ENCODE data around the gene MYO6.

The MYO6 gene

DNA sequence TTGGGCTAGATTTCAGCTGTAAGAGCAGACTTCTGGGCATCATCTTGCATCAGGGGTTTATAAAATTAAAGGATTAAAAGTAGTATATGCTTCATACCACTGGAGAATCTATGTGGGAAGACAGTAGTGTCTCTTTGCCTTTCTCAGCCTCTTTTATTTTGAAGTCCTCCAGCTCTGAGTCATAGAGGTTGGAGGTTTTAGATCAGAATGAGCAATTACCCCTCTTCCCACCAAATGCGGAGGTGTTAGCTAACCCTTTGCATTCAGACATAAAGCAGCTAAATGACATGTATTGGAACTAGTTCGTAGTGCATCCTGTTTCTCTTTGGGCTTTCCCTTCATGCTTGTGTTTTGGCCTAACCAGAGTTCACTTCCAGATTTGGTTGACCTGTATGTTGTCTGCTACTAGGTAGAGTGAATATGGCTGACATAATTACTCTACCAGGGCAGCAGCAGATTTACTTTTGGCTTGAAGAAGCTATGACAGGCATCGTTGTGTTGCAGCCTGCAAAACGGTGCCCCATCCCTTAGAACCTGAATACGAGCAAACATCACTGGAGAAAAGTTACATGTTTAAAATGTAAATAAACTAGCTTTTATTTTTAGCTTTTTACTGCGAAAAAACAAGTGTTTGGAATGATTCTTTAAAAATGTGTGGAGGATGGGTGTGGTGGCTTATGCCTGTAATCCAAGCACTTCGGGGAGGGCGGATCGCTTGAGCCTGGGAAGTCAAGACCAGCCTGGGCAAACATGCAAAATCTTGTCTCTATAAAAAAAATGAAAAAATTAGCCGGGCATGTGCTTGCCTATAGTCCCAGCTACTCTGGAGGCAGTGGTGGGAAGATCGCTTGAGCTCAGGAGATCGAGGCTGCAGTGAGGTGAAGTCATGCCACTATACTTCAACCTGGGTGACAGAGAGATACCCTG, 82.2 kb downstream of the MYO6 start:
- DNase-seq = peak; percentile 87

DNA sequence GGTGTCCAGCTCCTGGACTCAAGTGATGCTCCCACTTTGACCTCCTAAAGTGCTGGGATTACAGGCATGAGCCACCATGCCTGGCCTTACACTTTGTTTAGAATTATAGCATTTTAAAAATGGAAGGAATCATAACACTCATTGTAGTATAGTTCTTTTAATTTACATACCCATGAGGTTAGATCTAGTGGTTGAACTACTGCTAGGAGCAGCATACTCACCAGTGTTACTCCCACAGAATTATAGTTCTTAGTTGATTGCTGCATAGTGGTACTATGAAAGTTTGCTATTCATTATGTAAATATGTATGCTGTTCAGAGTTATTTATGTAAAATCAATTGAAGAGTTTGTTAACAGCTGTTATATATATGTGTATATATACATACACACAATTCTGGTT, 85.4 kb downstream of the MYO6 start:
- DNase-seq = no peak

DNA sequence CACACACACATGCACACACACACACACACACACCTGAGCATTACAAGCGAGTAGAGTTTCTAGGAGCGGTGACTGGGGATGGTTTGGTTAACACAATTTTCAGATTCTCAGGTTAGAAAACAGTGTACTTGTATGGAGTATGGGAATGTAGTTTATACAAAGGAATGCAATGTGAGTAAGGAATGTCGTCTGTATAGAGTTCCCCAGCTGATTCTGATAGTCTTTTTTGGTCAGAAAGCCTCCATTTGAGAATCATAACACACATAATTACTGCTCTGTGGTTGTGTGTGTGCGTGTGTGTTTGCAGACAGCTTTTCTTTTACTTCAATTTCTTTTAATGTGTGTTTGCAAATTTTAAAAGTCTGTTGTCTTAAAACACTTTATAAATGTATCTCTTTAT, 93.2 kb downstream of the MYO6 start:
- DNase-seq = no peak

DNA sequence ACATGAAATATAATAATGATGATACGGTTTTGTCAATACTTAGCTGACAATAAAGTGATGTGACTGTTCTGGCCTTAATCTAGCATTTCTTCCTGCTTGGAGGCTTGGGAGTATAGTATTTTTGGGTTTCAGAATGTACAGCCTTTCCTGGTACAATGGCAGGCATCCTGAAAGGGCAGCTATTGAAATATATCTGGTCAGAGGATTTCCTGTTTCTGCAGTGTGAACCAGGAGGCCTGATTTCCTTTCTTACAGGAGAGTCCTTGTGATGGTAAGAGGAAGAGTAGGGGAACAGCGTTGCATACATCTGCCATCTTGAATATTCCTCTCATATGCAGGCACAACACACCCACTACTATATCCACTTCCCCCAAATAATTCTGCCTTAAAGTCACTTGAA, 93.7 kb downstream of the MYO6 start:
- DNase-seq = no peak

DNA sequence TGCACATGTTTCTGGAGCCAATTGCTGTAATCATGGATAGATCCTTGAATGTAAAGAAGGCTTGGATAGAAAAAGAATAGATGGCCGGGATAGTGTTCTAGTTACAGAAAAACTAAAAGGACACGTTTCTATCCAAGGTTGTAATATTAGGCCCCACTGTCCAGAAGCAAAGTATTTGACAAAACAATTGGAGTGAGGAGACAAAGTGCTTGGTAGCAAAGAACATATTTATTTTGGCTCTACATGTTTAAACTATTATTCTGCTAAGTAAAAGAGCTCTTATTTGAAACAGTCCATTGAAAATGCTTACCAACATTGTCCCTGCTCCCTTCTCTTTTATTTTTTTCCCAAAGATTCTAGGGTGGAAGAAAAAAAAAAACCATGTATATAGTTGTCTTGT, 94.4 kb downstream of the MYO6 start:
- DNase-seq = no peak

DNA sequence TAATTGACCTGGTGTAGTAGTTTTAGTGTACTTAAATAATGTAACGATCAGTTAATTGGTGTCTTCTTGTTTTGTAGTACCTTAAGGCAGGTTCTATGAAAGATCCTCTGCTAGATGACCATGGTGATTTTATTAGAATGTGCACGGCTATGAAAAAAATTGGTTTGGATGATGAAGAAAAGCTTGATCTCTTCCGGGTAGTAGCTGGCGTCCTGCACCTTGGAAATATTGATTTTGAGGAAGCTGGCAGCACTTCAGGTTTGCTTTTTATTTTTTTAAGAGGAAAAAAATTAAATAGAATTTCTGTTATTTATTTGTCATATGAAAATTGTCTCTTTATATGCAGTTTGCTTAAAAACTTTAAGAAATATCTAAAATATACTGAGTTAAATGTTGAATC, 99.2 kb downstream of the MYO6 start:
- DNase-seq = no peak

DNA sequence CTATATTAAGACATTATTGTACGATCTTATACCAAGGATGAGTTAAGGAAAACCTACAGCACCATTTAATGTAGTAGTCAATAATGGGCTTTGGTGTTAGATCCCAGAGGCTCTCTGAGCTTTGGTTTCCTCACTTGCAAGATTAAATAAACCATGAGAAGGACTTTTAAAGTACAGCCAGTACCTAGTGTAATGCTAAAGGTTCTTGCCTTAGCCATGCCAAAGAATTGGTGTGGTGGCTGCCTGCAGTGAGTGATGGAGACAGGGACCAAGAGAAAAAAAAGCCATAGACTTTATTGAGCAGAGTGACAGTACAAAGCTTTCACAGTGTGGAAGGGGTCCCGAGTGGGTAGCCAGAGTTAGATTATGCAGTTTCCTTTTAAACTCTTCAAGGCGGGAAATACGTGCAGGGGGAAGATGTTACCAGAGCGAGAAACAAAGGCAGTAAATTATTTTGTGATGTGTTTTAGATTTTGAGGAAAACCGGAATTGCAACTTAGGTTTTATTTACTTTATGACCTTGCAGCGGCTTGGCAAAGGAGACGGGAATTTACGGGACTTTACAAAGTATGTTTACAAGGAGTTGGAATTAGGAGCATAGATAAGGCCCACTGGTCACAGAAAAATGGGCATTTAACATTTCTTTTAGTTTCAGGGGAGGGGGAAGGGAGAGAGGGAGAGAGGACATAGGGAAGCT, 100.4 kb downstream of the MYO6 start:
- no peak for DNase-seq

DNA sequence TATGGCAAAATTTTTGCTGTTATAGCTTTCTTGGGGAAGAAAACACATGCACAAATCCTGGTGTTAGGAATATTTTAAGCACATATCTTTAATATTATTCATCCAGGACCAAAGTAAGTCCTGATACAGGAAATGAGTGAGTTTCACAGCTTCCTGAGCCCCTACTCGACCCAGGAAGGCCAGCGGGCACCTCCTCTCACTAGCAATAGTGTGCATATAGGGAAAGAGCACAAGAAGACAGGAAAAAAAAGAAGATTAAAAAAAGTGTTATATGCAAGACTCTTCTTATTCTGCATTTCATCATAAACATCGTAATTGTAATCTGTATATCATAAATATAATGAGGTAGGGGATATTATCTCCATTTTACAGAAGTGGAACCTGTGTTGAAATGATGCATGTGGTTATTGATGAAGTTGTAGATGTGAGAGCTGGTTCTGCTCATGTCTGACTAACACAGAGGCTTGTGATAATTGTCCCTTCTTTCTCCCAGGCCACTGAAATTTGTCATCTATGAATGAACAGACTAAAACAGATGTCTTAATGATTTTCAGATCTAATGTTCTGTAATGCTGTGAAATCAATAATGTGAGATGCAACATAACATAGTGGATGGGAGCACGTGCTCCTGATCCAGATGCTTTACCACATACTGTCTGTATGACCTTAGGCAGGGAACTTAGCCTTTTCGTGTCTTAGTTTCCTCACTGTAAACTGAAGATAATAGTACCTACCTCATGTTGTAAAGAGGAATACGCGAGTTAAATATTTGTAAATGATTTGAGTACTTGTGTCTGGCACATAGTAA, 101.2 kb downstream of the MYO6 start:
- DNase-seq = no peak

DNA sequence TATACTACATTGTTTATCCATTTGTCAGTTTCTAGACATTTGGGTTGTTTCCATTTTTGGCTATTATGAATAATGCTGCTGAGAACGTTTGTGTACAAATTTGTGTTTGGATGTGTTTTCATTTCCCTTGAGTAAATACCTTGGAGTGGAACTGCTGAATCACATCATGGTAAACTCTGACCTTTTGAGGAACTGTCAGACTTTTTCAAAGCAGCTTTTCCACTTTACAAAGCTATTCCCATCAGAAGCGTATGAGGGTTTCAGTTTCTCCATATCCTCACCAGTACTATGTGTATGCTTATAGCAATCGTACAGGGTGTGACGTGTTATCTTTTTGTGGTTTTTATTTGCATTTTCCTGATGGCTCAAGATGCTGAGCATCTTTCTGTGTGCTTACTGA, 103.7 kb downstream of the MYO6 start:
- no peak for DNase-seq

DNA sequence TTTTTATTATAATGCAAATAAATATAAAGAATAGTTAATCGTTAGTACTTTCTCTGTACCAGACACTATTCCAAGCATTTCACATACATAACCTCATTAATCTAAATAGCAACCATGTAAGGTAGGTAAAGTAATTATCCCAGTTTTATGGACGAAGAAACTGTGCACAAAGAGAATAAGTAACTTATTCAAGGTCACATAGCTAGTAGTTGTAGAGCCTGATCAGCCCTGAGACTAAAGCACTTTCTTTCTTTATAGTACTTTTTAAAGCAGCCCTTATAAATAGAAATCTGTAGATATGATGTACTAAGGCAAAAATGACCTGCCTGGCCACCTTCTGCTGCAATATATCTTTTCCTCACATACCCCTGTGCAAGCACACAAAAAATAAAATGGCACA, 104.8 kb downstream of the MYO6 start:
- DNase-seq = no peak

DNA sequence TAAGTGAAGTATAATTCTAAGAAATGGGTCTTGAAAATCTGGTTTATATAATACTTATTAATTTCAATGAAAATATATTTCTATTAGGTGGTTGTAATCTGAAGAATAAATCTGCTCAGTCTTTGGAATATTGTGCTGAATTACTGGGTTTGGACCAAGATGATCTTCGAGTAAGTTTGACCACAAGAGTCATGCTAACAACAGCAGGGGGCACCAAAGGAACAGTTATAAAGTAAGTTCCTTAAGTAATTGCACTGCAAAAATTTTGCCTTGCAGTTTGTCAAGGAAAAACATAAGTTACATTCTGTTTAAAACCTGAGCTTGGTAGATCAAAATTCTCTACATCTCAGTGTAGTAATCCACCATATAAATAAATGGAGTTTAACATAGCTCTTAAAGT, 106.0 kb downstream of the MYO6 start:
- DNase-seq = peak; percentile 35

DNA sequence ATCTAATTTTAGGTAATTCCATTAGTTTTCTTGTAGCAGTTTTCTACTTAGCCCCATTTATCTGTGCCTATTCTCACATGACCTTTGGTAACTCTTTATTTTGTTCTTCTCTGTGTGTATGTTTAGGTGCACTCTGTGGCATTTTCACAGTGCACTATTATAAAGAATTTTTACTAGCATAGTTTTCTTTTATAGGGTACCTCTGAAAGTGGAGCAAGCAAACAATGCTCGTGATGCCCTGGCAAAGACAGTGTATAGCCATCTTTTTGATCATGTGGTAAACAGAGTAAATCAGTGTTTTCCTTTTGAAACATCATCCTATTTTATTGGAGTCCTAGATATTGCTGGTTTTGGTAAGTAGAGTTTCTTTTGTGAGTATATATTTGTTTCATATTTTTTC, 107.9 kb downstream of the MYO6 start:
- no peak for DNase-seq

DNA sequence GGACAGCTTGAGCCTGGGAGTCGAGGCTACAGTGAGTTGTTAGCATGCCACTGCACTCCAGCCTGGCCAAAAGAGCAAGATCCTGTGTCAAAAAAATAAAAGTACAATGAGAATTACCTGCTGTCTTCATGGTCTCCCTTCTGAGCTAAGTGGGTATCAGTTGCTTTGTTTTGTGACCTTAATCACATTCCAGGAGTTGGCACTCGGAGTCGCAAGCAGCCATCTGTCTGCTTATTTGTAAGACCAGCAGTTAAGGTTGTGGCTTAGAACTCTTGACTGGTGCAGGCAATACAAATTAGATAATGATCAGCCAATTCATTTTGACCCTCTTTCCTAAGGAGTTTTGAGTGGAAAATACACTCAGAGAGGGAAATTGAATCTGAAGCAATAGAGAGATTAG, 114.0 kb downstream of the MYO6 start:
- DNase-seq = no peak

DNA sequence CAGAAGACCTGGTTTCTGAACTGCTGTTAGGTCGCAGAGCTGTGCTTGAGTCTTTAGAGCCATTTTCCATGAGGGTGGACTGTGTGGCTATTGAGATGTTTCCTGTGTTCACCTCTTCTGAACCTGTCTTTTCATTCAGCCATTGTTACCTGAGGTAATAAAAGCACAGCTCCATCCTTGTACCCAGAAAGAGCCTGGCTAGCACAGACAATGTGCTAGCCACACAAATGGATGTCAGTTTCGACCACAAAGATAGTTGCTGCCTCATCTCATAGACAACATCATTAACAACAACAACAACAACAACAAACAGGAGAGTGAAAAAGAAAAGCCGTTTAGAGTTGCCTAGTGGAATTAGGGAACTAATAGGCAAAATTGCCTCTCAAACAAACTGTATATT, 114.7 kb downstream of the MYO6 start:
- DNase-seq = no peak

DNA sequence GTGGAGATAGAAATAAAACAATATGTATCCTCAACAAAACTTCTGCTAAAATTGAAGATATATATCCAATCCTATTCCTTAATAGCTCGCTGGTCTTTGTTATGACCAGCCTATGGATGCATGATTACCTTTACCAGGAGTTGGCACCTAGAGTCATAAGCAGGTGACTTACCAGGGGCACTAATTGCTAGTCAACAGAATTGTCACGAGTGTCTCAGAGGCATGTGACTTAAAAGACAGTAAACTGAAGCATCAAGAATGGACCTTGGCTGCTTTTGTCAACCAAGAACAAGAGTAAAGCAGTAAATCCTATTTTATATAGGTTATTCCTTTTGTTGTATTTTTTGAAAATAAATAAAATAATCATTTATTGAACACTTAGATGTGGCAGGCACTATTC, 115.4 kb downstream of the MYO6 start:
- no peak for DNase-seq

DNA sequence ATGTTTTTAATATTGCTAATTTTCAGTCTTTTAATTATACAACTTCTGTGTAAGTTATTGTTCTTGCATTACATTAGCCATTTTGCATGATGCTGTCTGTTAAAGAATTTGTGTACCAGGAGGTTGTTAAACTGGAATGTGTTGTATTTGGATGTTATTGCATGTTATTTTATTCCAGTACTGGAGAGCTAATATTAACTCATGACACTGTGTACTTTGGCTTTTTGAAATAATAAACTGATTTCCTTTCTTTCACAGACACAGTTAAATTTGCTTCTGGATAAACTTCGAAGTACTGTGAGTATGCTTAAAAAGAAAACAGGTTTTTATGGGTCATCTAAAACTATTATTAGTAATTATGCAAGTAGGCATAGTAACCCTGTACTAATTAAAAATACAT, 121.3 kb downstream of the MYO6 start:
- DNase-seq = no peak

DNA sequence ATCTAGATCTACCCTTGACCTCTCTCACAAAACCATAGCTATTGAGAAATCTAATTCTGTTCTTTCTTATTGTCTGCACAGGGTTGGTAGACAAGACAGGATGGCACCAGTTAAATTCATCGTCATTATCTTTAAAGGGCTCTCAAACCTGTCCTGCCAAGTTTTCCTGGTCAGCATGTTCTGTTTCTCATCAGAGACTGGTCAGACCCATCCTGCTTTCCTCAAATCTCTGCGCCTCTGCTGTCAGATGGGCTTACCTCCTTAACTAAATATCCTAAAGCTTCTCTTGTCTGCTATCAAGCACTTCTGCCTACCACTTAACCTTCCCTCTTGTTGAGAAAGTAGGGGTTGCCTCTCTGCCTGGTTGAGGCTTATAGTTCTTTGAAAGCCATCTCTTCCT, 125.2 kb downstream of the MYO6 start:
- no peak for DNase-seq

DNA sequence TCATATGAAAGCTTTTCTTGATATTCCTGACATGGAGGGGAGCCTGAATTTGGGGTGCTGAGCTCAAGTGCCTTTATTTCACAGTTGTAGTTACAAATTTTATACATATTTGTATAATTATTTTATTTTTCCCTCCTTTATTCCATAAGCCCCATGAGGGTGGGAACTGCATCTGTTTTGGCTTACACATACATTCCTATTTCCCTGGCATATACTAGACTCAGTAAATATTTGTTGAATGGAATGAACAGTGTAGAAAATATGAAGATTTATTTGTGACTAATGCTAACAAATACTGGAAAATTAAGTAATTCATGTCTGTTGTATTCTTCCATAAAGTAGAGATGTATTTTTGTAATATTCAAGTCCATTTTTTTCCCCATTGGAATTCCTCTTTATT, 127.1 kb downstream of the MYO6 start:
- no peak for DNase-seq

DNA sequence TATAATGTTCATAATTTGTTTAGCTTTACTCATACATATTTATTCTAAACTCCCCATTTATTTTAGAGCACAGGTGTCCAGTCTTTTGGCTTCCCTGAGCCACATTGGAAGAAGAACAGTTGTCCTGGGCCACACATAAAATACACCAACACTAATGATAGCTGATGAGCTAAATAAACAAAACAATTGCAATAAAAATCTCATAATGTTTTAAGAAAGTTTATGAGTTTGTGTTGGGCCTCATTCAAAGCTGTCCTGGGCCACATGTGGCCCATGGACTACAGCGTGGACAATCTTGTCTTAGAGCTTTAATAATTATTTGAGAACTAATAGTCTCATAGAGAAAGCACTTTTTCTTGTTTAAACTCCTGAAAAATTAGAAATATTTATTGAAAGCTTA, 131.3 kb downstream of the MYO6 start:
- no peak for DNase-seq

DNA sequence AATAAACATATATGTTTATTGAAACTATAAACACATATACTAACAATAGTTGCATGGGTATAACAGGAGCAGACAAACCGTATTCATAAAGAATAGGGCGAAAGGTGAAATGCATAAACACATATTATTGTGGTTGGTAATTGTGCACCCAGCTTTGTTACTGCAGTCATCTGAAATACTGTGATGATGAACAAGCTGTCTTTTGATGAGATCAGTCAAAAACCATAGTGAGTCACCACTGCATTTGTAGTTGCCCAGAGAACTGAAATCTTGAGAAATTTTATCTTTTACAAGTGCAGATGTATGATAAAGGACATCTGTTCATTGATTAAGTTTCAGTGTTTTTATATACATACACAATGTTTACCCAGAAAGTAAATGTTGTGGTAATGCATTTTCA, 133.7 kb downstream of the MYO6 start:
- no peak for DNase-seq

DNA sequence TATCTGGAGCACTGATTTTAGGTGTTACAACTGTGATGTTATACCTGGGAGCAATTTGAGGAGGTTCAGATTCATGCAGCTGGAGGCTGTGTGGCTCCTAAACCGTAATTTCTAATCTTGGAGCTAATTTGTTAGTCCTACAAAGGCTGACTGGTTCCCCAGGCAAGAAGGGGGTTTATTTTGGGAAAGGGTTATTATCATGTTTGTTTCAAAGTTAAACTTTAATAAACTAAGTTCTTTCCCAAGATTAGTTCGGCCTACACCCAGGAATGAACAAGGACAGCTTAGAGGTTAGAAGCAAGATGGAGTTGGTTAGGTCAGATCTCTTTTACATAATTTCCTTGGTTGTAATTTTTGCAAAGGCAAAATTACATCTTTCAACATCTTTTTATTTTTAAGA, 135.8 kb downstream of the MYO6 start:
- no peak for DNase-seq

DNA sequence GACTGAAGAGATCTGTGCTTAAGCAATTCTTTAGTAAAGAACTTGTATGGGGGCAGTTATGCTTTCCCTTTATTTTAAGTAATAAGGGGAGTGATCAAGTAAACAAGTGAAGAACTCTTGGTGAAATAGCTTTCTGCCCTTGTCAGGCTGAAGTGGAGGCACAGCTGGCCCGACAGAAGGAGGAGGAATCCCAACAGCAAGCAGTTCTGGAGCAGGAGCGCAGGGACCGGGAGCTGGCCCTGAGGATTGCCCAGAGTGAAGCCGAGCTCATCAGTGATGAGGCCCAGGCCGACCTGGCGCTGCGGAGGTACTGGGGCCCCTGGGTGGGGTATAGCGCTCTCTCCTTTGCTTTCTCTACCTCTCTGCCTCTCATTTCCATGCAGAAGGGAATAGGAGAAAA, 143.3 kb downstream of the MYO6 start:
- no peak for DNase-seq

DNA sequence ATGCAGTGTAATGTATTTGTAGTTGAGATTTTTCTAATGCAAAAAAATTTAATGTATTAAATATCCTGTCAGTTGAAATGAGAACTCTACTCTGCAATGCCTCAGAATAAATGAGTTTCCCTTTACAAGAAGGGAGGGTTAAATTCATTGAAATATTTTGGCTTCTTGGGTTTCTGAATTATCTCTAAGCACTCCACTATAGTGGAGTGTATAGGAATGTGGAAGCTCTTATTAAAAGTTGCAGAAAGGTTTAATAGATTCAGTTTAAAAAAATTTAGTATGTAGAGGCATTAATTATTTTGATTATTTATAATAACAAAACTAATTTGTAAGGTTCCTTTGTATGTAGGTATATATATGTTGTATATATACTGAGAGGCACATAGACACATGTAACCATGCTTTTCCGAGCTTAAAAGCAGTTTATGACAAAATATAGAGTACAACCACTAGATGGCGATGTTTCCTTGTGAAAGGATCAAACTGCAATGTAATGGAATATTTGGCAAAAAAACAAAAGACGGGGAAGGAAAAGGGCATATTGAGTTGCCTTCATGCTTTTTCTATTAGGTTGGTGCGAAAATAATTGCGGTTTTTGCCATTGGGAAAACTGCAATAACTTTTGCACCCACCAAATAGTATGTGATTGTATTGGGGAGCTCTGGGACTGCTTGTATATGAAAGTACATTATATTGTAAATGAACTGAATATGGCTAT, 144.2 kb downstream of the MYO6 start:
- DNase-seq = peak; percentile 44

Measured in activated CD4-positive, alpha-beta T cell treated with anti-CD3 and anti-CD28 coated beads, Interleukin-2, amount 50 U/mL, for 16 hours (primary cell).